GM19438 (cell line): ENCODE results near the gene SPATA4.
"Not testable (repeated sequence)": the region's sequence is repeated elsewhere in the genome, so short reads cannot be mapped to it uniquely, and the experiment has no call there.

ENCODE experiments used
- ATAC-seq: cut with Tn5 transposase; IDR thresholded peaks from one replicate; pipeline ENCODE4 v1.9.1; 2021; ENCODE audit warnings: low read depth; ENCODE audit not compliant: unreplicated experiment

SPATA4 gene

DNA sequence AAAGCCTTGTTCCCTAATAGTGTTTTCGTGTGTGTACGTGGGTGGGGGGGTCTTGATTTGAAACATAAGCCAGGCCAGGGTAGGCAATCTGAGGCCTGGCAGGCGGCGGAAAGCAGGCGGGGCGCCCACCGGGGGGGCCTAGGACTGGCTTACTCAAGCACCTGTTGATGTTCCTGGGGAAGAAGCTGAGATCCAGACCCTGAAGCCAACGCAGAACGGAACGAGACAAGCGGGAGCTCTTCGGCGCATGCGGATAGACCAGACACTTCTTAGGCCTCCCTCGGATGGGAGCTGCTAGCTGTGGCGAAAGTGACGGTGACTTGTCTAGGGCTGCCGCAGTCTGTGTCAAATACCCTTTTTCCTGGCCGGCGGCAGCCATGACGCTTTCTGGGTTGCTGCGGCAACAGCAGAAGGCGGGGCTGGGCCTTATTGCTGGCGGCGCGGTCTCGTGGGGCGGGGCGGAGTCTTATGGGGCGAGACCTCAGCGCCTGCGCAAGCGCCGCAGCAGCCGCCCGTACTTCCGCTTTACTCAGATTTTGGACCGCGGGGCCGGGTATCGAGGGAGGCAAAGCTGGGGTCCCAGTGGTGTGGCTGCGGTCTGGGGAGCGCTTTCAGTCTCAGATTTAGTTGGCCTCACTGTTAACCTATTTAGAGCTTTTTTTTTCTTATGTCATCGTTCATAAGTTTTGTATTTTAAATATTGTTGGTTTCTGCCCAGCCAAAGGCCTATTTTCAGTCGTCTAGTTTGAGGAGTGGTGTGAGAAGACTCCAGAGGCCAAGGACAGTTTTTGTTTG, at the start of gene SPATA4:
Gene SPATA4 (minus strand): TSS at position 402 of the 795 bp plus-strand sequence. CDS start 23 bp downstream, at position 379.
- peak; percentile 97 for ATAC-seq

DNA sequence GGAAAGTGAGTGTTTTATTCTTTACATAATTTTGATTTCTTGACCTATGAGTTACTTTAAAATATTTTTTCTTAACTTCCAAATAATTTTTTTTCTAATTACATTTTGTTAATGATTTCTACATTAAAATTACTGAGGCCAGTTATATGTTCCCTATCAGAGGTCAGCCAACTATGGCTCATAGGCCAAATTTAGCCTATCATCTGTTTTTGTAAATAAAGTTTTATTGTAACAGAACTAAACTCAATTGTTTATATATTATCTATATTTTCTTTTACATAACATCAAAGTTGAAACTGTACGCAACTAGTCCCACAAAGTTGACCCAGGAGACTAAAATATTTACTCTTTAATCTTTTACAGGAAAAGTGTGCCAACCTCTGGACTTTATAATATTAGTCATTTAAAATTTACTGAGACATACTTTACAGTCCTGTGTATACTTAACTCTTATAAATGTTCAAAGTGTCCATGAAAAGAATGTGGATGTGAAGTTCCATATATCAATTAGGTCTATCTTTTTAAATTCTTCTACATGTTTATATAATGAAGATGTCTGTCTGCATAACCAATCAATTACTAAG, 47.5 kb upstream of the SPATA4 start:
- no peak for ATAC-seq

DNA sequence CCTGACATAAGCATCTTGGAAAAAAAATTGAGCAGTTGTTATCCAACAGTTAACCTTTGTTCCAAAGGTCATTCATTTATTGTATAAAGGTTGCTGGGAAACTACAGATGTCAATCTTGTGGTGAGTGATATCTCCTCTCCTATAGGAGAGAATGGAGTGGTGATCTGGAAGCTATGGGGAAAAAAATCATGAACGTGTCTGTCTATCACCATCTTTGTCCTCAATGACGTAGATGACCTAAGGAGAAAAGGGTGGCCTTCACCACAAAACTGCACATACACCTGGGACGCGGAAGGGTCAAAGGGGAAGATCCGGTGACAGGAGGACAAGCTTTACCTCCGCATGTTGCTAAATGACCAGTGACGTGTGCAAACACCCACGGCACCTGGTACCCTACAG, 46.3 kb upstream of the SPATA4 start:
- ATAC-seq: no peak

DNA sequence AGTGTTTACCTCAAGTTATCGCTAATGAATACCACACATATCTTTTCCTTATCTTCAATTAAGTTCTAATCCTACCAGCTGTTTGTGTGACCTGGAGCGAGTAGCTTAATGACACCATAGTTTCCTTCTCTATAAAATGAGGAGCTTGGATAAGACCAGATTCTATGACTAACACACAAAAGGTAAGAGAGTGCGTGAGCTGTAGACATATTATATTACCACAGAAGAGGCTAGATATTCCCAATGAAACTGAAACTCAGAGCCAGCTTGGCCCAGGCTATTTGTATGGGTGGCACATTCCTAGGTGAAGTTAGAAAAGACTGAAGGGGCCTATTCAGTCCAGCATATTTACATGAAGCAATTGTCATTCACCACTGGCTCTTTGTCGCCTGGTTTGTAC, 43.4 kb upstream of the SPATA4 start:
- ATAC-seq: no peak

DNA sequence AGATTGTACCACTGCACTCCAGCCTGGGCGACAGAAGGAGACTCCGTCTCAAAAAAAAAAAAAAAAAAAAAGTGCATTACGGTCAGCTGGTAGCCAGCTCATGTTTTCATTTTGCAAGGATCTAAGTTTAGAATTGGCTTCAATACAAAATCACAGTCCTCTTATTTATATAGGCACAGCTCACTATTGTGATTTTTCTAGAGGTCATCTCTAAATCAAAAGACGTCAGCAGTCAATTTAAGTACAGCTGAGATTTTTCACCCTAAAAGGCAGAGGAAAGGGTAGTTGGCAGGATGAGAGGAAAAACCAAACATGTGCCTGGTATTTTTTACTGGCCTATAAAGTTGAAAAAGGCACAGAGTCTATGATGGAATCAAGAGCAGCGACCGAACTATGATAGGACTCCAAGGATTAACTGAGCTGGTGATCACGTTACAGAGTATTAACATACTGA, 42.8 kb upstream of the SPATA4 start:
- no peak for ATAC-seq

DNA sequence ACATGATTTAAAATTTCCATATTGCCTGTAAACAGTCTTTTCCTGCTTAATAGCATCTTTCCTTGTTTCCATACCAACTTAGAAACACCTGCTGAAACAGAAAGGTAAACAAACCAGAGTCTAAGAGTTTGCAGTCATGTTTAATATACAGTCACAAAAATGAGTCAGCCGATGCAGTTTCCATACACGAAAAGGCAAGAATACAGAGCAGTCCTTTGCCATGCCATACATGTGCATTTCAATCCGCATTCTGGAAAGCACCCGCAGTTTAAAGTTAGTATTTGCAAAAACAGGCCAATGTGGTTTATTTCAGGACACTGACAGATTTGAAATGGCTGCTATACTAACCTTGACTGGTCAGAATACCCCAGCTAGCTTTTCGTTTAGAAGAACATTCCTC, 41.6 kb upstream of the SPATA4 start:
- ATAC-seq: no peak

DNA sequence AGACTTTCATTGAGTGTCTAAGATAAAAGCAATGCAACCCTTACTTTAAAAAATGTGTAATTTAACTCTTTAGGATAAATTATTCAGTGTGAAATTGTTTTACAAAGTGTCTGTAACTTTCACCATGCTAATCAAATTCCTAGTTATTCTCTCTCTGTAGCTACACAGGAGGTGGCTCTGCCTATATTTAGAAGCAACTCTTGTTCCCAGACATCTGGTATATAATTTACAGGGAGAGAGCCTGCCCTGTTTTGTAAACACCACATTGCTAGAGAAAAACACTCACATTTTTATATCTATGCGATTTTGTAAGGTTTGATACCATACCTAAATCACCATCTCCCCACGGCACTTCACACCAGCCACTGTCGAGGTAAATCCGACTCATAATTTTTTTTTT, 35.5 kb upstream of the SPATA4 start:
- ATAC-seq: no peak

DNA sequence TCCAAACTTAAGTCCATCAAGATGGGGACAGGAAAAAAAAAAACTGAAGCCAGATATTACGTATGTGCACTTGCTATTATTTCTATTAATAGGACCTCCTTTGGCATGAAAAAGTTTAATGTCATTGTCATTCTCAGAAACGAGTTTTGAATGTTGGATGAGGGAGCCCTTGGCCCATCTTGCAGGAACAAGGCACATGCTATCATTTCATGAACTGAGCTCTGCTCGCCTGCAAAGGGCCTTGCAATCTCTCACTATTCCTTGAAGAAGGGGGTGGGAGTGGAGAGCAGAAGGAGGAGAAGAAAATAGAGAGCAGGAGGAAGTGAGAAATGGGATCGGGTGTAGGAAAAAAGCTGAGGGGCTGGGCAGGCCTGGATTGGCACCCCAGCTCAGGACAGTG, 34.3 kb upstream of the SPATA4 start:
- no peak for ATAC-seq

DNA sequence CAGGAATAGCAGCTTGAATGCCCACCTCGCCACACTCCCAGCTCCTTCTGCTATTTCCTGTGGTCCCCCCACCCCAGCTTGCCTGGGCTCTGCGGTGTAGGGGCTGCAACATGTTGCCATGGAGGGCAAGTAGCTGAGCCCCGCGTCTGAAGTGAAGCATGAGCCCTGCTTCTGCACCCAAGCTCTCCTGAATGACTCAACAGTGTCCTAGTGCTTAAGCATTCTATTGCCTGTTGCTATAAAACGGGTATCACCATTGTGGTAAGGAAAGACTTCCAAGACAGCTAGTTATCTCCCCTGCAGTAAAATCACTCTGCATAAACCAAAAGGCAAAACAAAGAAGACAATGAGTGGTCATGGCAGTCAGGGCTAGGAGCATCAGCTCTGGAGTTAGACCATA, 31.4 kb upstream of the SPATA4 start:
- ATAC-seq: no peak

DNA sequence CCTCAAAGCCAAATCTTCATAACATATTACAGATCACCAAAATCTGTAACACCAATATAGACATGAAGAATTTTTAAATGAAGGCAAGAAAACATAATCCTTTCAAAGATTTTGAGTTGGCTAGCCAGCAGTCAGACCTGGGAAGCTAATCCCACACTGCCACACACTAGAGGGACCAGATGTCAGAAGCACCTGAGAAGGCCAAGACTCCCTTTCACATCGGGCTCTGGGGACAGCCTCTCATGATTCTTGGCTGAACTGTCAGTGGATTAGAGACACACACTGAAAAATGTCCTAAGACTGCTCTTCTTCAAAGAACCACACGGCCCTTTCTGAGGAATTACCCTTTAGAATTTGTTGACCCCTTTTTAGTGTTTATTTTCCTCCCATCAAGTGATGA, 28.2 kb upstream of the SPATA4 start:
- no peak for ATAC-seq

DNA sequence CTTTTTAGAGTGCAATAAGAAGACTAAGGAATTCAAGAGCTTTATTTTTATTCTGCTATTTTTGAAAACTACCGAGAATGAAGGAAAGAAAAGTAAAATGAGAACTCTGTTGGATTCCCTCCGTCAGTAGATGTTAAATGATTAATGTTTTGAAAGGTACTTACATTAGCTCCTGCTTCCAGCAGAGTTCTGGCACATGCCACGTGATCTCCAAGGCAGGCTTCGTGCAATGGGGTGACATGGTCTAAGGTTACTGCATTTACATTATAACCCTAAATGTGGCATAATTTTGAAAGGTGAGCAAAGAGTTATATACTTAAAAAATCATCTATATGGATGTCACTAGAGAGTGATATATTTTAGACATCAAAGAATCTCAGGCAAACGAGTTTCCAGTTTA, 26.8 kb upstream of the SPATA4 start:
- ATAC-seq: no peak

DNA sequence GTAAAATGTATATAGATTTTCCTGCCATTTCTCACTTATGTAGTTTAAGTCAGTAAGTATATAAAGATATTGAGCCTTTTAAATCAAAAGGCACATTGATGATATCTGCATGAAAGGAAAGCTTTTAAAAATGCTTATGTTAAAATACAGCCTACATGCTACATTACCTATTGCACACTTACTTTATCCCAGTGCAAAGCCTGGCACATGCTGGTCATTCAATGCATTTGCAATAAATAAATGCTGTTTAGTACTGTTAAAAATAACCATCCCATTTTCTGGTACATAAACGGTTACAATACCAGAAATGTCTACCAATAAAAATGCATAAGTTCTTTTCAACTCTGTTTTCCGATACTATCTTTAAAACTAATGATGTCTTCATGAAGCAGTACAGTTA, 22.1 kb upstream of the SPATA4 start:
- no peak for ATAC-seq

DNA sequence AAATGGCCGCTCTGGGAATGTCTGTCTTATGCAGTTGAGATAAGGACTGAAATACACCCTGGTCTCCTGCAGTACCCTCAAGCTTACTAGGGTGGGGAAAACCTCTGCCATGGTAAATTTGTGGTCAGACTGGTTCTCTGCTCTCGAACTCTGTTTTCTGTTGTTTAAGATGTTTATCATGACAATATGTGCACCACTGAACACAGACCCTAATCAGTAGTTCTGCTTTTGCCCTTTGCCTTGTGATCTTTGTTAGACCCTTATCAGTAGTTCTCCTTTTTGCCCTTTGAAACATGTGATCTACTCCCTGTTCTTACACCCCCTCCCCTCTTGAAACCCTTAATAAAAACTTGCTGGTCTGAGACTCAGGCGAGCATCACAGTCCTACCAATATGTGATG, 17.0 kb upstream of the SPATA4 start:
- not testable (repeated sequence) for ATAC-seq

DNA sequence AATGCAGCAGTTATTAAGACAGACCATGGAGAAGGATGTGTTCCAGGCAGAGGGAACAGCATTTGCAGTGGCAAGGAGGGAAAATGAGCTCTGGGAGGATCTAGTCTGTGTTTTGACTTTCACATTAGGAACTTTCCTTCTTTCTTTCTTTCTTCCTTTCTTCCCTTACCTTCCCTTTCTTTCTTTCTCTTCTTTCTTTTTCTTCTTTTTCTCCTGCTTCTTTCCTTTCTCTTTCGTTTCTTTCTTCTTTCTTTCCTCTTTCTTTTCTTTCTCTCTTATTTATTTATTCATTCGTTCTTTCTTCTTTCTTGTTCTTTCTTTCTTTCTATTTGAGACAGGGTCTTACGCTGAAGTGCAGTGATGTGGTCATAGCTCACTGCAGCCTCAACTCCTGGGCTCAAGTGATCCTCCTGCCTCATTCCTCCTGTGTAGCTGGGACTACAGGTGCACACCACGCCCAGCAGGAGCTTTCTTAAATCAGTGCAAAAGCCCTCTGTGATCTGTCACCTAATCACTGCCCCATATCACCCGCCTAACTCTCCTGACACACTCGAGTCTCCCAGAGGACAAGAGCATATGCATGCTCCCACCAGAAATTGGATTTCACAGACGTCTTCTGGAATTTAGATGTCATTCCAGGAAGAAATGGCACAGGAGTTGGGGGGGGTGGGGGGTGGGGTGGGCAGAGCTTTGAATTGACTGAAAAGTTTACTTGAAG, 15.4 kb upstream of the SPATA4 start:
- ATAC-seq: no peak

DNA sequence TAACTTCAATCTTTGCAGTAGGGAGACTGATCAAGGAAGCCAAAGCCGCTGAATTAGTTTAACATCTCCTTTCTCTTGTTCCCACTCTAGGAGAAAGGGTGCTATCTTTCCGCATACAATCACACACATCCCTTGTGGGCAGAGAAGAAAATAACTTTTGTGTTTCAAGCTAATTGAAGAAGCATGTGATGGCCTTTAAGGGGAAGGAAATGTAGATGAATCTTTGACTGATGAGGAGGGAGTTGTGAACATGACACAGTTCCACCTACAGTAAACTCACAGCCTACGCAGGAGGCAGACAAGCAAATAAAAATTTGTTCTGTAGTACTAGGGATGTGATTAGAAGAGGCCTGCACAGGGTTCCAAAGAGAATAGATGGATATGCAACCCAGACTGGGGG, 14.7 kb upstream of the SPATA4 start:
- ATAC-seq: no peak

DNA sequence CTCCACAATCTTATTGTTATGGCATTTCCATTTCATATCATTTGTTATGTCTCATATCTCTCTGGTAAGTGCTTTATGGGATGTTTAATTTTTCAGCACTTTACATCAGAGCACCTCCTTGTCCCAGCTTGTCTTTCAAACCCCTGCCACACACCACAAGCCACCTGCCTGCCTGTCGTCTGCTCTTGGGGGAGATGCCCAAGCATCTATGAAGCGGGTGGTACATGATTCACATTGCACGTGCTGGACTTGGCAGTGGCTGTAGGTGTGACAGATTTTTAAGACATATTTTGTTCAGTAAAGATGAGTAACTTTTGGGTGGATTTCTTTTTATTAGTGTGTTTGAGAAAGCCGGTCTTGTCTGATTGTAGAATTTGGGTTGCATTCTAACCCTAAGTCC, 14.2 kb upstream of the SPATA4 start:
- no peak for ATAC-seq

DNA sequence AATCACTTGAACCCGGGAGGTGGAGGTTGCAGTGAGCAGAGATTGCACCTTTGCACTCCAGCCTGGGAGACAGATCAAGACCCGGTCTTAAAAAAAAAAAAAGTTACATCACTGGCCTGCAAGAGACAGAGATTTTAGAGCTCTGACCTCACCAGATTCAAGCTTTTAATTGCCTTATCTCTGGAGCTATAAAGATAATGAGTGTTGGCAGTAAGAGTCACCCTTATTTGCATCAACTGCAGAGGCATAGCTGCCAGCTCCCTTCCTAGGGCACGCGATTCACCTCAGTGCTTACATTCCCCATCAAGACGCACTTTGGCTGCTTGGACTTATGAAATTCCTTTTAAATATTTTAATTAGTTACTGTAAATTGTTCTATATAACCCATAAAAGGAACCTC, 12.5 kb upstream of the SPATA4 start:
- no peak for ATAC-seq

DNA sequence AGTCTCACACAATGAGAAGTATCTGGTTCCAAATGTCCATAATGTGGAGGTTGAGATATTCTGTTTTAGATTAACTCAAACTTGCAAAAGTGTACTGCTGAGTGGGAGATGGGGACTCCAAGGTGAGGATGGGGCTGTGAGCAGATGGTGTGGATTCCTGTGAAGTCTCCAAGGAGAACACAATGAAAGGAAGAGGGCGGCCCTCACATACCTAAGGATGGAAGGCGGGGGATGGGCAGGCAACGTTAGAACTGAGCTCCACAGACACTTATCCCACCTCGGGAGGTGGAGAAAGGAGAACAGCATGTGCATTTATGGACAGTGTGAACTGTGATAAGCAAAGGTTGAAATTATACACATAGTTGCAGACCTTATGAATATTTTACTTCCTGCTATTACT, 9.9 kb upstream of the SPATA4 start:
- ATAC-seq: no peak

DNA sequence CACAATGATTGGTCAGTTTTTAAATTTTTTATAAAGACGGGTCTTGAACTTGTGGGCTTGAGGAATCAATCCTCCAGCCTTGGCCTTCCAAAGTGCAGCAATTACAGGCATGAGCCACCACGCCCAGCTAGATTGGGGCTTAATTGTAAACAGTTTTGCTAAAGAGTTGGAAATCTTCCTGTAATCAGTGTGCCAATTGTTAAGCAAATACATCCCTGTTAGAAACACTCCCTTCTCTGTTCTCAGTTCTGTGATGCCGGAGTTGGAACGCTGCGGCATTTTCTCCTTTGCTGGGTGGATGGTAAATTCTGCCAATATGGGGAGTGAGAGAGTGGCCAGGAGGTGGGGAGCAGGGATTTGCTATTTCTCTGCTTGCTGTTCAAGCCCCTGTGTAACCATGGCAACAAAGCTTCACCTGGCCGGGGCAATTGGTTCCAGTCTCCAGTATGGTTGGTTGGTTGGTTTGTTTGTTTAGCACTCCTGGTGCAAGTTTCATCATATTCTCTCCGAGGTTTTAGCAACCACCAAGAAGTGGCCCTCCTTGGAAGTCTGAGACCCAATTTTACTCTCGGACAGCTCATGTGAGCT, 3.0 kb upstream of the SPATA4 start:
- ATAC-seq: no peak

DNA sequence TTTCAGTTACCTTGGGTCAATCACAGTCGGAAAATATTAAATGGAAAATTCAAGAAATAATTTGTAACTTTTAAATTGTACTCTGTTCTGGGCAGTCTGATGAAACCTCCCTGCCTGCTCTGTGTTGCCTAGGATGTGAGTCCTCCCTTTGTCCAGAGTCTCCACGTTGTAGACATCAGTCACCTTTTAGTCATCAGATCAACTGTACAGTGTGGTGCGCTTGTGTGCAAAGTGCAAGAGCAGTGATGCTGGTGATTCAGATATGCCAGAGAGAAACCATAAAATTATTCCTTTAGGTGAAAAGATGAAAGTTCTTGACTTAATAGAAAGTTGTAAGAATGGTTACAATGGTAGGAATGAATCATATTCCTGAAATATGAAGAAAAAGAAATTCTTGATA, 1.4 kb downstream of the SPATA4 start:
- ATAC-seq: no peak

DNA sequence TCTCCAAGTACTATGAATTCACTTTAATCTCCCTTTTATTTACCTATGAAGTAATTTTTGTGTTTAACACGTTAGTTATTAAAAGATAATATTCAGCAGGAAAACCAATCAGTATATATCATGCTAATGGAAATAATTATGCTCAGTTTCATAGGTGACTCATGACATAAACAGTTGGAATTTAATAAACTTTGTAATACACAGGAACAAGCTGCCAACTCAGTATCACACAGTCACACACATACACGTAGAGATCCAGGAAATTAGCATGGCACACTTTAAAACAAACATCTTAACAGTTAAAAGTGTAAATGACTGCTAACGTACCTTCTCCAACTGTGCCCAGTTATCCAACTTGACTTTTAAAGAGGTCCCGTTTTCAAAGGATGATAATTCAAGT, 2.3 kb downstream of the SPATA4 start:
- no peak for ATAC-seq
